ENCODE data around the gene LYPD5. TPM values are rescaled to one million over a fixed set of nuclear protein-coding genes. Genes with fewer than 3 reads are reported as not detected.

LYPD5 gene
- total RNA-seq: 0.31 and 0.40 TPM in 2 replicates

GRCh38 chr19:43802216-43802951 is at the start of gene LYPD5:
Gene LYPD5, minus strand, starts transcription at chr19:43802447. Its CDS starts 67 bp downstream, at chr19:43802380.

DNA sequence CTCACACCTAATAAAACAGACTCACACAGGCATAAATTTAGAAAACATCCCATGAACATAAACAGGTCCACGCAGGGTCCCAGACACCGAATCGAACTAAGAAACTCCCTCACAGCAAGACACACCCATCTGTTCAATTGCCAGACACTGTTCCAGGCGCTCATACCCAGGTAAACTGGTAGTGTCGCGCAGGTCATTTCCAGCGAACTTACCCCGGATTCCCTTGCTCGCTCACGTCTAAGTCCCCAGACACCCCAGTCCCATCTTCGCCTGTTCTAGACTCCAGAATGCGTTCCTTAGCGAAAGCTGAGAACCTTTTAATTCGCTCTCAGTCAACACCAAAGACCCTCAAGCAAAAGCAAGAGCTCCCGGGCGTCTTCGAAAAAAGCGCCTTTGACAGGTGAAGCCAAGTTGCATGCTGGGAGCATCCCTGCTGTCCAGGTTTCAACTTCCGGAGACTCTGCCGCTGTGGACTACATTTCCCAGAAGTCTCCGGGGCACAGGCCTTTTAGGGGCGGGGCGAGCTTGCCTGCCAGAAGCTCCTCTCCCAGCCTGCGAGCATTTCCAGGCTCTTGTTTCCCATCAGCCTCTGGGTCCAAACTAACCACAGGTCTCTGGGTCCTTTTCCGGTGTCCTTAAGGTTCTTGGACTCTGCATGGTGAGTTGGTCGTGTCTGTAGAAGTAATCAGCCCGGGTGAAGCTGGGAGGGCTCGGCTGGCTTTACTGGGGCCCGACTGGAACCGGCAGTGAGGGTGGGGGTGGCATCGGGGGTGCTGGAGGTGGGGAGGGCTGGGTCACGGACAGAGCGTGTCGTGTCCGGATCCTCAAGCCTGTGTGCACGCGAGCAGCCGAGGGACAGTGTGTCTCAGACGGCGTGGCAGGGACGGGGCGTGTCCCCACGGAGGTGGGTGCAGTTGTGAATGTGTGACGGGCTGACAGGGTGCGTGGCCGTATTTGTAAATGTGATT is 24.8 kb upstream of the LYPD5 start, which contains the start of gene ZNF283:
TSS of gene ZNF283 (plus strand) at position 535 of the 968 bp plus-strand sequence. CDS start 6,184 bp downstream, outside the sequence.

GRCh38 chr19:43780706-43781525 is 21.3 kb downstream of the LYPD5 start, which contains the start of gene KCNN4:
Gene KCNN4, minus strand, starts transcription at chr19:43780973. Its CDS starts 112 bp downstream, at chr19:43780861.

GRCh38 chr19:43754503-43755255 is 47.6 kb downstream of the LYPD5 start, which contains the start of gene SMG9:
Gene SMG9, minus strand, starts transcription at chr19:43754962. Its CDS starts 4,221 bp downstream, at chr19:43750741.

Other genes with a start within 250 kb of the LYPD5 start
- gene XRCC1, start 226.9 kb downstream of the LYPD5 start, total RNA-seq: 14.1 and 14.7 TPM in 2 replicates
- 2.2 and 5.3 TPM in 2 replicates for gene PINLYP, start 226.6 kb downstream of the LYPD5 start, total RNA-seq
- 18.8 and 21.5 TPM in 2 replicates for gene IRGQ, start 206.3 kb downstream of the LYPD5 start, total RNA-seq
- gene ZNF576, start 205.9 kb downstream of the LYPD5 start, total RNA-seq: 8.3 and 9.1 TPM in 2 replicates
- gene SRRM5, start 190.4 kb downstream of the LYPD5 start, total RNA-seq: 0.06 TPM in 1 of 2 replicates, not detected in the other
- gene ZNF428, start 182.8 kb downstream of the LYPD5 start, total RNA-seq: 39.4 and 43.3 TPM in 2 replicates
- 0.68 and 1.1 TPM in 2 replicates for gene CADM4, start 162.6 kb downstream of the LYPD5 start, total RNA-seq
- gene PLAUR, start 132.3 kb downstream of the LYPD5 start, total RNA-seq: 73.4 and 124 TPM in 2 replicates
- gene IRGC, start 86.4 kb downstream of the LYPD5 start, total RNA-seq: not detected in 2 replicates
- 9.9 and 13.9 TPM in 2 replicates for gene SMG9, start 47.5 kb downstream of the LYPD5 start, total RNA-seq
- gene KCNN4, start 21.5 kb downstream of the LYPD5 start, total RNA-seq: 10.4 and 12.2 TPM in 2 replicates
- 10.8 and 12.9 TPM in 2 replicates for gene ZNF283, start 24.9 kb upstream of the LYPD5 start, total RNA-seq
- 1.7 and 3.4 TPM in 2 replicates for gene ZNF404, start 81.5 kb upstream of the LYPD5 start, total RNA-seq
- 18.2 and 21.7 TPM in 2 replicates for gene ZNF45, start 132.8 kb upstream of the LYPD5 start, total RNA-seq
- 7.8 and 8.8 TPM in 2 replicates for gene ZNF221, start 148.8 kb upstream of the LYPD5 start, total RNA-seq
- 8.9 and 9.4 TPM in 2 replicates for gene ZNF155, start 181.7 kb upstream of the LYPD5 start, total RNA-seq
- 3.2 and 4.1 TPM in 2 replicates for gene ZNF230, start 200.5 kb upstream of the LYPD5 start, total RNA-seq
- gene ZNF222, start 222.9 kb upstream of the LYPD5 start, total RNA-seq: 7.1 and 7.5 TPM in 2 replicates
- 4.6 and 4.8 TPM in 2 replicates for gene ZNF223, start 249.6 kb upstream of the LYPD5 start, total RNA-seq